NCI-H82 treated with DMSO at 0.1 percent for 48 hours (cell line): ENCODE data around the gene GALNT16.
"Not testable (repeated sequence)": the region's sequence is repeated elsewhere in the genome, so short reads cannot be mapped to it uniquely, and the experiment has no call there.

Source experiments
- DNase-seq: peaks from one replicate; lab custom pipeline; 2025; ENCODE audit not compliant: unreplicated experiment; lab: John Stamatoyannopoulos, UW

The GALNT16 gene

GRCh38 chr14:69259168-69259526, 811 bp upstream of the GALNT16 start:
- no peak for DNase-seq

GRCh38 chr14:69260190-69260860, 367 bp downstream of the GALNT16 start:
- DNase-seq: no peak

GRCh38 chr14:69260861-69261564, 1.1 kb downstream of the GALNT16 start:
- no peak for DNase-seq

GRCh38 chr14:69261761-69262331, 1.9 kb downstream of the GALNT16 start:
- no peak for DNase-seq

GRCh38 chr14:69262516-69262915, 2.6 kb downstream of the GALNT16 start:
- DNase-seq: no peak

- DNase-seq: no peak
Measured at GRCh38 chr14:69263364-69263763, 3.4 kb downstream of the GALNT16 start.

- DNase-seq: no peak
Measured at GRCh38 chr14:69263771-69264170, 3.8 kb downstream of the GALNT16 start.

GRCh38 chr14:69266572-69267345, 6.8 kb downstream of the GALNT16 start:
- no peak for DNase-seq

- DNase-seq: no peak
Measured at GRCh38 chr14:69267492-69267891, 7.5 kb downstream of the GALNT16 start.

- DNase-seq: no peak
Measured at GRCh38 chr14:69268223-69268622, 8.3 kb downstream of the GALNT16 start.

- no peak for DNase-seq
Measured at GRCh38 chr14:69268763-69269162, 8.8 kb downstream of the GALNT16 start.

- DNase-seq: no peak
Measured at GRCh38 chr14:69269381-69269780, 9.4 kb downstream of the GALNT16 start.

GRCh38 chr14:69270097-69270496, 10.1 kb downstream of the GALNT16 start:
- DNase-seq: no peak

GRCh38 chr14:69270795-69271708, 11.1 kb downstream of the GALNT16 start:
- DNase-seq: no peak

- DNase-seq: no peak
Measured at GRCh38 chr14:69274321-69274720, 14.4 kb downstream of the GALNT16 start.

- no peak for DNase-seq
Measured at GRCh38 chr14:69275331-69275730, 15.4 kb downstream of the GALNT16 start.

- not testable (repeated sequence) for DNase-seq
Measured at GRCh38 chr14:69277356-69277755, 17.4 kb downstream of the GALNT16 start.

- DNase-seq: no peak
Measured at GRCh38 chr14:69280746-69281291, 20.9 kb downstream of the GALNT16 start.

- DNase-seq: no peak
Measured at GRCh38 chr14:69281450-69282169, 21.7 kb downstream of the GALNT16 start.

GRCh38 chr14:69282448-69282847, 22.5 kb downstream of the GALNT16 start:
- DNase-seq: no peak
